ENCODE measurements around the gene GAPDH. TPM values are rescaled to one million over a fixed set of nuclear protein-coding genes. Genes with fewer than 3 reads are reported as not detected.
"Not testable (repeated sequence)": the region's sequence is repeated elsewhere in the genome, so short reads cannot be mapped to it uniquely, and the experiment has no call there.

Gene GAPDH
- polyA plus RNA-seq, 4 donors, result 1,094 to 2,101 (median 1,851) TPM

DNA sequence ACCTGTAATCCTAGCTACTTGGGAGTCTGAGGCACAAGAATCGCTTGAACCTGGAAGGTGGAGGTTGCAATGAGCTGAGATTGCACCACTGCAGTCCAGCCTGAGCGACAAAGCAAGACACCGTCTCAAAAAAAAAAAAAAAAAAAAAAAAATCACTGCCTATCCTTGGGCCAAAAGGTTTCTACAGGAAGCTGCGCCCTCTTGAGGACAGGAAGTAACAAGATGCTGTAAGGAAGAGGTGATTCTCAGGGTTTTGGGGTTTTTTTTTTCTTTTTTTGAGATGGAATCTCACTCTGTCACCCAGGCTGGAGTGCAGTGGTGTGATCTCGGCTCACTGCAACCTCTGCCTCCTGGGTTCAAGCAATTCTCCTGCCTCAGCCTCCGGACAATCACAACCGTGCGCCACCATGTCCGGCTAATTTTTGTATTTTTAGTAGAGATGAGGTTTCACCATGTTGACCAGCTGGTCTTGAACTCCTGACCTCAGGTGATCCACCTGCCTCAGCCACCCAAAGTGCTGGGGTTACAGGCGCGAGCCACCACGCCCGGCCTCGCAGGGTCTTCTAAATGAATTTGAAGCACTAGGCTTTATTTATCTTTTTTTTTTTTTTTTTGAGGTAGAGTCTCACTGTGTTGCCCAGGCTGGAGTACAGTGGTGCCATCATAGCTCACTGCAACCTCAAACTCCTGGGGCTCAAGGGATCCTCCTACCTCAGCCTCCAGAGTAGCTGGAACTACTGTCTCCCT is 23.9 kb downstream of the GAPDH start:
- not testable (repeated sequence) for DNase-seq (ENCODE audit: low read depth in 4 of 4, low spot score in 3 of 4)

DNA sequence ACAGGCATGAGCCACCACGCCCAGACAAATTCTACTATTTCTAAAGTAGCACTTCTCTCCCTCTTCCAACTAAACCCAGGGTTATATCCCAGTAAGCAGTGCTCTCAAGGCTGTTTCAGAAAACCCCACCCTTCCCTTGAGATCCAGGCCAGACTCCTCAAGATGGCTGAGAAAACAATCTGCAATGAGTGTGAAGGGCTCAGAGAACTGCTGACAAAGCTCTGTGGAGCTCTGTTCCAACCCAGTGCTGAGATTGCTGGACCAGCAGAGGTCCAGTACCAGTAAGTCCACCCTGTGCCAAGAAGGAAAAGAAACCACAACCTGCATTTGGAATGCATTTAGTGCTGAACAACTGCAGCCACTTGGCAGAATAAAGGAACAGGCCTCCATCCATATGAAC is 25.2 kb downstream of the GAPDH start:
- DNase-seq (ENCODE audit: low read depth in 4 of 4, low spot score in 3 of 4), result no peak

- DNase-seq (ENCODE audit: low read depth in 4 of 4, low spot score in 3 of 4), result no peak
Measured at GRCh38 chr12:6560501-6561205, 26.3 kb downstream of the GAPDH start.

DNA sequence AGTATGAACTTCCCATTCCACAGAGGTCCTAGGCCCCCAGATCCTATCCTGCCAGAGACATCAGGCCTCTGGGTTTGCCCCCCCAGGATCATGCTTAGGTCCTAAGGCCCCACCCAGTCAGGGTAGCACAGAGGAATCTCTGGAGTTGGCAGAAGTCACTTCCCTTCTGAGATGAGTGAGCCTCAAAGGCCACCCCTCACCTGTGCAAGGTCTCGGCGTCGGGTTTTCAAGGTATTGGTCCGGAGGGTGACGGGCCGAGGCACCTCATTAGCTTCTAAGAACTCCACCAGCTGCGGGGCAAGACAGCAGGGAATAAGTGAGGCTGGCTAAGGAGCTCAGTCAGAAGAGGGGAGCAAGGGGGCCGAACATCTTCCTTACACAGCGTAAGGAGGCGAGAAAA is 28.6 kb downstream of the GAPDH start:
- no peak for DNase-seq (ENCODE audit: low read depth in 4 of 4, low spot score in 3 of 4)

DNA sequence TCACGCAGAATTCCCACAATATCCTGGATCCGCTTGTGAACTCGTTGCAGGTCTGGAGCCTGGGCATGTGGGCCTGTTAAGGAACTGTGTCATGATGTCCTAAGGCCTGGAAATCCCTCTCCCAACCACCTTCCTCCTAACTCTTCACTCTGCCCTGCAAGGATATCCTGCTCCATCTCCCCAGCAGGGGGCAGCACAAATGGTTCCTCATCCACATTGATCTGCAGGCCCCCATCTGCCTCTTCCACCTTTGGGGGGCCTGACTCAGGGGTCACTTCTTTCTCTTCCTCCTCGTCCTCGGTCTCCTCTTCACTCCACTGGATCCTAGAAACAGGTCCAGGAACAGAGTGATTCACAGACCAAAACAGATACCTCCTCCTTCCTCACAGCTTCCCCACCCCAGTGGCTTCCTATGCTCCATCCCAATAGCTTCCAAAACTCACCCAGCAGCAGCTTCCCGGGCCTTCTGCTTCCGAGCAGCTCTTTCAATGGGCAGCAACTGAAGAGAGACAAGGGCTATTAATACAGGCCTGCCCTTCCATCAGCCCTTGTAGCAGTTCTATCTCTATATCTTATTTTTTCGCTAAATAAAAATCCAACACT is 29.2 kb downstream of the GAPDH start:
- DNase-seq (ENCODE audit: low read depth in 4 of 4, low spot score in 3 of 4), result no peak

DNA sequence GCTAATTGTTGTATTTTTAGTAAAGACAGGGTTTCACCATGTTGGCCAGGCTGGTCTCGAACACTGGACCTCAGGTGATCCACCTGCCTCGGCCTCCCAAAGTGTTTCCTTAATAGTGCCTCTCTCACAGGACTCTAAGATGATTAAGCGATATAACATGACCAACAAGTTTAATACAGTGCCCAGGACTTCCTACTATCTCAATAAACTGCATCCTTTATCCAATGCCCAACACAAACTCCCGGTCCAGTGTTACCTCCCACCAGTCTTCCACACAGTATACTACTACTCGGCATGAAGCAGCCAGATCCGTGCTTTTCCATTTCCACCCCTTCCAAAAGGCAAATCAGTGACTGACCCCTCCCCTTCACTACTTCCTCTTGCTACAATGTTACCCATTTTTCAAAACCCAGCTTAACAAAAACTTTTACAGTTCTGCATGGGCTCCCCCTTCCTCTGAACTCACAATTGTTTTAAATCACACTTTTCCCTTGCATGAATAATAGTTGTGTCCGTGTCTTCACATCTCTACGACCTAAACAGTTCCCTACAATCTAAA is 32.9 kb downstream of the GAPDH start:
- no peak for DNase-seq (ENCODE audit: low read depth in 4 of 4, low spot score in 3 of 4)

- no peak for DNase-seq (ENCODE audit: low read depth in 4 of 4, low spot score in 3 of 4)
Measured at GRCh38 chr12:6569312-6569711, 35.0 kb downstream of the GAPDH start.

DNA sequence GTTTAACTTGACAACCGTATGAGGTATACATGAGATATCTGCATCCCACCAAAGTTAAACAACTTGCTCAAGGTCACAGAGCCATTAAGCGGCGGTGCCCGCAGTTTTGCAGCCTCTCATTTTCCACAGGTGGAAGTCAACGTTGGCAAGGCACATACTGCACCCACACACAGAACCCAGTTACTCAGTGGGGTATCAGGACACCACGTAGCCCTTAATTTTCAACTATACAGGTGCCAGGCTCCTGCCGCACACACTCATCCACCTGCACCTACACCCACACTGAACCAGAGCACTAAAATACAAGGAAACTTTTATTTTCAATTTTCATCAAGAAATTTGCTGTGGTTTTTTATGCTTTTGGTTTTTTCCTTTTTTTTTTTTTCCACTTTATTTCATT is 35.5 kb downstream of the GAPDH start:
- no peak for DNase-seq (ENCODE audit: low read depth in 4 of 4, low spot score in 3 of 4)

- DNase-seq (ENCODE audit: low read depth in 4 of 4, low spot score in 3 of 4), result no peak
Measured at GRCh38 chr12:6570264-6570887, 36.1 kb downstream of the GAPDH start.

DNA sequence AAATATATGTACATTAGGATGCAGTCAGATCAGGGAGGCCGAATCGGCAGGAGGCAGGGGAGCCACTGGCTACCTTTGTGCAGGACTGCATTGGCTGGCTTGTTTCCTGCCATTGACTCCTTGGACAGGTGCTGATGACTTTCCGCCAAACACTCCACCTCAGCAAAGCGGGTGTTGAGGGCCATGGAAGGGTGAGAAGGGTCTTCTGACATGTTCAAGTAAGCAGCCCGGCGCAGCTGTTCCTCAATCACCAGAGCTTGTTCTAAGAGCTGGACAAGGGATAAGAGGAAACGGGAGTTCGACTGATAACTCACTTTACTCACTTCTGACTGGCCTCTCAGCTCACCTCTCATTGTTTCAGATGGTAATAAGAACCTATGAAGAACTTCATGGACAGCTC is 38.7 kb downstream of the GAPDH start:
- no peak for DNase-seq (ENCODE audit: low read depth in 4 of 4, low spot score in 3 of 4)

GRCh38 chr12:6574576-6575295 is 40.4 kb downstream of the GAPDH start:
- DNase-seq (ENCODE audit: low read depth in 4 of 4, low spot score in 3 of 4), result no peak

DNA sequence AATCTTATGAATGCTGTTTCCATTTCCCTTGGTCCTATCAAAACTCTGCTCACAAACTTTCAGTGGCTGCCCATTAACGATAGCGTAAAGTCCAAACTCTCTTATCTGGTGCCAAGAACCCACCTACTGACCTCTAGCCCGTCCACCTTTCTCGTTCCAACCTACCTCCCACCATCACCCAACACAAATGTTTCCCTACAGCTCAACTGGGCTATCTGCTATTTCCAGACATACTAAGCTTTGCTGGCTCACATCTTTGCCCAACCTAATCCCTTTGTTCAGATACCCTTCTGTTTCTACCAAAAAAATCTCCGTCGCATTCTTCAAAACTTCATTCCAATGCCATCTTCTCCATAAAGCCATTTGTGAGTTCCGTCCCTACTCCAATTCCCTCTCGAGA is 41.3 kb downstream of the GAPDH start:
- no peak for DNase-seq (ENCODE audit: low read depth in 4 of 4, low spot score in 3 of 4)

GRCh38 chr12:6582196-6582595 is 47.9 kb downstream of the GAPDH start:
- no peak for DNase-seq (ENCODE audit: low read depth in 4 of 4, low spot score in 3 of 4)

- no peak for DNase-seq (ENCODE audit: low read depth in 4 of 4, low spot score in 3 of 4)
Measured at GRCh38 chr12:6582959-6583358, 48.6 kb downstream of the GAPDH start.

DNA sequence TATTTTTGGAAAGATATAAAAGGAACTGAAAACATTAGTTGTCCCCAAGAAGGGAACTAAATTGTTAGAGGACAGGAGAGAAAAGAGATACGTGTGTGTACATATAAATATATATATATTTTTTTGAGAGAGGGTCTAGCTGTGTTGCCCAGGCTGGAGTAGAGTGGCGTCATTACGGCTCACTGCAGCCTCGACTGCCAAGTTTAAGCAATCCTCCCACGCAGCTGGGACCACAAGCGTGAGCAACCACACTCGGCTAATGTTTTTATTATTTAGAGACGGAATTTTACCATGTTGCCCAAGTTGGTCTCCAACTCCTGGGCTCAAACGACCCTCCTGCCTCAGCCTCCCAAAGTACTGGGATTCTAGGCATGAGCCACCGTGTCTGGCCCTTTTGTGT is 50.0 kb downstream of the GAPDH start:
- DNase-seq (ENCODE audit: low read depth in 4 of 4, low spot score in 3 of 4), result no peak

DNA sequence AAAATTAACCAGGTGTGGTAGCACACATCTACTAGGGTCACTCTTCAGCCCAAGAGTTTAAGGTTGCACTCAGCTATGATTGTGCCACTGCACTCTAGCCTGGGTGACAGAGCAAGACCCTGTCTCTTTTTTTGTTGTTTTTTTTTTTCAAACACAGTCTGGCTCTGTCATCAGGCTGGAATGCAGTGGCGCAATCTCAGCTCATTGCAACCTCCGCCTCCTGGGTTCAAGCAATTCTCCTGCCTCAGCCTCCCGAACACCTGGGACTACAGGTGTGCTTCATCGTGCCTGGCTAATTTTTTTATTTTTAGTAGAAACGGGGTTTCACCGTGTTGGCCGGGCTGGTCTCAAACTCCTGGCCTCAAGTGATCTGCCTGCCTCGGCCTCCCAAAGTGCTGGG is 52.3 kb downstream of the GAPDH start:
- DNase-seq (ENCODE audit: low read depth in 4 of 4, low spot score in 3 of 4), result not testable (repeated sequence)
